Neural progenitor cell (in vitro differentiated cells): ENCODE results near the gene DNAH3.

Experiments
- EZH2phosphoT487 ChIP-seq: fragments of 200-600 bp; sonication (generic); IDR thresholded peaks from 2 replicates; pipeline ENCODE4 v1.6.1; 2017; ENCODE audit warnings: antibody characterized with exemption
- TF ChIP-seq, protein P1 (sequence below): fragments of 200-600 bp; sonication (generic); IDR thresholded peaks from 2 replicates; pipeline ENCODE4 v1.5.1; 2017; ENCODE audit warnings: antibody characterized with exemption, mild to moderate bottlenecking

DNA sequence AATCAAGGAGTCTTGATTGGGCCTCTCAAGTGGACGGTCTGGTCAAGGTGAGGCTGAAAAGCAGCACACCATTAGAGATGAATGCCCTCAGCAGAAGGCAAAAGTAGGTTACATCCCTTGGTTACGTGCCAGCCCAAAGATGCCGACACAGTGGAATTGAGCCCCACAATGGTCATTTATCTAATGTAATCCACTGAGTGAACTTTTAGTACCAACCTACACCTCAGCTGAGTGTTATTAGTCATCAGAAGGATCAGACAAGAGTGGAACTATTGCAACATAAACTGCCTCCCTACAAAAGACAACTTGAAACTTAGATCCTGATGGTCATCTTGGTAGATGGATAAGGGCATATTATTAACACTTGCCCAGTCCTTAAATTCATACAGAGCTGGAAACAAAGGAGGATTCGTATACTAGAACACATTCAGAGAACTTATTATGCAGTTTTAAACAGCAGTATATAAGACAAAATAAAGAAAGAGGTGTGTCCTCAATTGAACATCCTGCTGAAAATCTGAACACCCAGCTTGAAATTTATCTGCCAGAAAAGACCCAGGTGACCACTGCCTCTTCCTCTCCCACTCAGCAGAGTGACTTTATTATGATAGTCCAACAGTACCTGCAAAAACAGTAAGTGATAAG lies 253.3 kb downstream of the DNAH3 start:
- TF ChIP-seq, protein P1, sequence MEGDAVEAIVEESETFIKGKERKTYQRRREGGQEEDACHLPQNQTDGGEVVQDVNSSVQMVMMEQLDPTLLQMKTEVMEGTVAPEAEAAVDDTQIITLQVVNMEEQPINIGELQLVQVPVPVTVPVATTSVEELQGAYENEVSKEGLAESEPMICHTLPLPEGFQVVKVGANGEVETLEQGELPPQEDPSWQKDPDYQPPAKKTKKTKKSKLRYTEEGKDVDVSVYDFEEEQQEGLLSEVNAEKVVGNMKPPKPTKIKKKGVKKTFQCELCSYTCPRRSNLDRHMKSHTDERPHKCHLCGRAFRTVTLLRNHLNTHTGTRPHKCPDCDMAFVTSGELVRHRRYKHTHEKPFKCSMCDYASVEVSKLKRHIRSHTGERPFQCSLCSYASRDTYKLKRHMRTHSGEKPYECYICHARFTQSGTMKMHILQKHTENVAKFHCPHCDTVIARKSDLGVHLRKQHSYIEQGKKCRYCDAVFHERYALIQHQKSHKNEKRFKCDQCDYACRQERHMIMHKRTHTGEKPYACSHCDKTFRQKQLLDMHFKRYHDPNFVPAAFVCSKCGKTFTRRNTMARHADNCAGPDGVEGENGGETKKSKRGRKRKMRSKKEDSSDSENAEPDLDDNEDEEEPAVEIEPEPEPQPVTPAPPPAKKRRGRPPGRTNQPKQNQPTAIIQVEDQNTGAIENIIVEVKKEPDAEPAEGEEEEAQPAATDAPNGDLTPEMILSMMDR: no peak
- no peak for TF ChIP-seq EZH2phosphoT487
